ENCODE results near the gene EID1.
"Not testable (repeated sequence)": the region's sequence is repeated elsewhere in the genome, so short reads cannot be mapped to it uniquely, and the experiment has no call there.

Gene EID1, protein sequence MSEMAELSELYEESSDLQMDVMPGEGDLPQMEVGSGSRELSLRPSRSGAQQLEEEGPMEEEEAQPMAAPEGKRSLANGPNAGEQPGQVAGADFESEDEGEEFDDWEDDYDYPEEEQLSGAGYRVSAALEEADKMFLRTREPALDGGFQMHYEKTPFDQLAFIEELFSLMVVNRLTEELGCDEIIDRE

DNA sequence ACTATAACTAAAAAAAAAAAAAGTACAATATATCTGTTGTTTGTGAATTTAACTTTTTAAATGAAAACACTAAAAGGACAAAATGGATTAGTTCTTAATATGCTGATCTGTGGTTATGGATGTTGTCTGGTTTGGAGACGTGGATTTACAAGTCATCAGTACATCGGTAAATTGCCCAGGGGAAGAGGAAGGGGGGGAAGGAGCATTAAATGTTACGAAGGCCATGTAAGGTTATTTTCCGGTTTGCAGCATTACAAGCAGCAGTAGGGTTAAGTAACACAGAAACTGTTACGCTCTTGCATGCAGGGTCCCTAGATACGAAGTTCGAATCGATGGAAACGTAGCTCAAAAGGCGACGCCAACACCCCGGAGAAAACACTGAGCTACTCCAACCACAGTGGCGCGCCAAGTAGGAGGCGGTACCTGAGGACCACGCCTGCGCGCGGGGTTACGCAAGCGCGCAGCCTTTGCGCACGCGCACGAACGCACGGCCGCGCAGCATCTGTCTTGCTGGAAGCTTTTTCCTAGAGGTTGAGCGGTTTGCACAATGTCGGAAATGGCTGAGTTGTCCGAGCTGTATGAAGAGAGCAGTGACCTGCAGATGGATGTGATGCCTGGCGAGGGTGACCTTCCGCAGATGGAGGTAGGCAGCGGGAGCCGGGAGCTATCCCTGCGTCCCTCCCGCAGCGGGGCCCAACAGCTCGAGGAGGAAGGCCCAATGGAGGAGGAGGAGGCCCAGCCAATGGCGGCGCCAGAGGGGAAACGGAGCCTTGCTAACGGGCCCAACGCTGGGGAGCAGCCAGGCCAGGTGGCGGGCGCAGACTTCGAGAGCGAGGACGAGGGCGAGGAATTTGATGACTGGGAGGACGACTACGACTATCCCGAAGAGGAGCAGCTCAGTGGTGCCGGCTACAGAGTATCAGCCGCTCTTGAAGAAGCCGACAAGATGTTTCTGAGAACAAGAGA is at the start of gene EID1:
EID1 (plus strand) TSS at position 505 of the 966 bp plus-strand sequence; CDS start at position 548, 43 bp downstream.
- DNase-seq (ENCODE audit: low spot score) = peak; percentile 97

DNA sequence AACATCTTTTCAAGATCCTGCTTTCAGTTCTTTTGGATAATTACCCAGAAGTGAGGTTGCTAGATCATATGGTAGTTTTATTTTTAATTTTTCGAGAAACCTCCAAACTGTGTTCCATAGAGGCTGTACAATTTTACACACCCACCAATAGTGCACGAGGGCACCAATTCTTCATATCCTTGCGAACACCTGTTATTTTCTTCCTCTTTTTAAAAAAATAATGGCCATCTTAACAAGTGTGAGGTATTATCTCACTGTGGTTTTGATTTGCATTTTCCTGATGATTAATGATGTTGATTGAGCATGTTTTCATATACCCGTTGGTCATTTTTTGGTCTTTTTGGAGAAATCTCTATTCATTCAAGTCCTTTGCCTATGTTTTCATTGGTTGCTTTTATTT is 49.5 kb upstream of the EID1 start:
- no peak for DNase-seq (ENCODE audit: low spot score)

DNA sequence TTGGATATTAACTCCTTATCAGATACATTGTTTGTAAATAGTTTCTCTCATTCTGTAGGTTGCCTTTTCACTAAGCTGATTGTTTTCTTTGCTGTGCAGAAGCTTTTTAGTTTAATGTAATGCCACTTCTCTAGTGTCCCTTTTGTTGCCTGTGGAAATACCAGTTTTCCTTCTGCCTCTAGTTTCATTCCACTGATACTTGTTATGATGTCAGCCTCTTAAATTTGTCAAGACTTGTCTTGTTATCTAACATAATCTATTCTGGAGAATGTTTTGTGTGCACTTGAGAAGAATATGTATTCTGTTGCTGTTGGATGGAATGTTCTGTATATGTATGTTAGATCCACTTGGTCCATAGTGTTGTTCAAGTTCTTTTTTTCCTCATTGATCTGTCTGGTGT is 49.0 kb upstream of the EID1 start:
- DNase-seq (ENCODE audit: low spot score) = no peak

DNA sequence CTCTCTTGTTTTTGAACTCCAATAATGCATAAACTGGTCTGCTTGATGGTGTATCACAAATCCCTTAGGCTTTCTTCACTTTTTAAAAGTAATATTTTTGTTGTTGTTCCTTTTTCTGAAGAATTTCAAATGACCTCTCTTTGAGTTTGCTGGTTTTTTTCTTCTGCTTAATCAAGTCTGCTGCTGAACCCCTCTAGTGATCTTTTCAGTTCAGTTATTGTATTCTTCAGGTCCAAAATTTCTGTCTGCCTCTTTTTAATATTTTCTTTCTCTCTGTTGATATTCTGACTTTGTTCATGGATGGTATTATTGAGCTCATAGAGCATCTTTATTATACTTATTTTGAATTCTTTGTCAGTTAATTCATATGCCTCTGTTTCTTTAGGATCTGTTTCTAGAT is 45.3 kb upstream of the EID1 start:
- no peak for DNase-seq (ENCODE audit: low spot score)

DNA sequence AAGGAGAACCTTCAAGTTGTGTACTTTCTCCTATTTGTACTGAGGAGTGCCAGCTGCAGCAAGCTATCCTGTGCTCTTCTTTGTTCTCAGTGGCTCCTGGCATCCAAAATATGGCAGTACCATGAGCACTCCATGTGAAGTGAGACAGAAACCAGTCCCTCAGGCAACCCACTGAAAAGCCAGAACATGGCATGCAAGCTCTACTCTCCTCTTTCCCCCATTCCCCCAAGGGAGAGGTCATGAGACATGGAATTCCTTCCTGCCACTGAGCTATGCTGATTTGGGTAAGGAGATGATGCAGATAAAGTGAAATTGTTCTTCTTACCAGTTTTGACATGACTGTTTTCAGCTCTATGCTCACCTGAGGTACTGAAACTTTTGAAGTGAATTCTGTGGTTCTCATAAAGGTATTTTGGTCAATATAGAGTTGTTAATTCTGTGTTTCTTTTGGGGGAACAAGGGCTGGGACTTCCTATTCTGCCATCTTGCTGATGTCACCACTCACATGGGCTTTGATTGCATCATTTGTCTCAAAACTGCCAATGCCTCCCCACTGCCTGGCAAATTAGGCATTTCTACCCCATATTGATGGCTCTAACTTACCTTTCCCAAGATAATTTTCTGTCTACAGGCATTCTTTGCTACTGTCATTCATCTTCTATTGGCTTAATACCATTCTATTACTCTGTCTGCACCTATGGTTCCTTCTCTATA is 44.3 kb upstream of the EID1 start:
- DNase-seq (ENCODE audit: low spot score) = no peak

DNA sequence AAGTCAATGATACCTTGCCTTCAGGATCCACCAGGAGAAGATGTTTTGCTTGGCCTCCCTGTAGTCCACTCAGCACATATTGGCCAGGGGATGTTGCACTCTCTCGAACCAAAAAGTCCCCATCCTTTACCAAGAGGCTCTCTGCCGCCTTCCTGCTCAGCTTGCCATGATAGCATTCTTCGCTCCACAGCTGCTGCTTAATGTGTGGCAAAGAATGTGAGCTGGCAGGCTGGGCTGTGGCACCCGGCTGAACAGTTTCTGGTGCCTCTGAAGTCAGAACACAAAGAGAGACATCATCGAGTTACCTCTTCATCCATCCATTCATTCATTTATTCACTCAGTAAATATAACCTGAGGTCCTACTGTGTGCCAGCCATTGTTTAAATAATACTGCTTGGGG is 43.2 kb upstream of the EID1 start:
- no peak for DNase-seq (ENCODE audit: low spot score)

DNA sequence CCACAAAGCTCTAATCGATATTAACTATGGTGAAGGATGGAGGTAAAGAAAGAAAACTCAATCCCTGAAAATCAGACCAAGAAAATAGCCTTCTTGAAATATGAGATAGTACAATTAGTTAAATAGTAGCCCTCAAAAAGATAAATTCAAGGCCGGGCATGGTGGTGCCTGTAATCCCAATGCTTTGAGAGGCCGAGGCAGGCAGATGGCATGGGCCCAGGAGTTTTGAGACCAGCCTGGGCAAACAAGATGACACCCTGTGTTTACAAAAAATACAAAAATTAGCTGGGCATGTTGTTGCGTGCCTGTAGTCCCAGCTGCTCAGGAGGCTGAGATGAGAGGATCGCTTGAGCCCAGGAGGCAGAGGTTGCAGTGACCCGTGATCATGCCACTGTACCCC is 35.4 kb upstream of the EID1 start:
- DNase-seq (ENCODE audit: low spot score) = no peak

DNA sequence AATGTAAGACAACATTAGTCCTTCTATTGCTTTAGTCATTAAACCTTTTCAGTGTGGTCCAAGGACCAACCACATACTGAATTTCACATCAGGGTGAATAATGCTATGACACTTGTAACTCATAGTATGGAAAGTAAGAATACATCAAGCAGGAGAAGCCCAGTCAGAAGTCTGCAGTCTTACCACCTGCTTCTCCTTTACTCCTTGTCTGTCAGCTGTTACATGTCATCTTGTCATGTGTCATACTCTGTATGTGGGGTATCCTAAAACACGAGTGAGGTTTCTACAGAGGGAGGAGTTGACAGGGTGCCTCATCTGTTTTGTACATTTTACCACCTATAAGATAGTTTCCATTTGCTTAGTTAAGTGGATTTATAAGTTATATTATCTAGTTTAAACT is 32.8 kb upstream of the EID1 start:
- no peak for DNase-seq (ENCODE audit: low spot score)

DNA sequence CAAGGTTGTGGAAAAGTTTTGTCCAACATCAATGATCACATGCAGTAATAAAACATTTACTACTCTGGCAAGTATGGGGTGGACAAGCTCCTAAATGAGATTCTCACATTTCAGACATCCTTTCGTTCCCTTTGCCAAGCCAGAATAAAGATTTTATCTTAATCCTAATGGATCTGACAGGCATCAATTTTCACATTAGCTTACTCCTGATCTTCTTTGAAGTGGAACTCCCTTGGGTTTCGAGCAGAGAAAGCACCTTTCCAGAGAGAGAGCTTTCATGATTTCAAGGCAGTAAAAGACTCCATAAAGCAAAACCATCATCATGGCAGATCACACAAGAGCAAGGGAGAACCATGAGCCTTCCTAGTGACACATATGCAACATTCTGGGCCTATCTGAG is 27.3 kb upstream of the EID1 start:
- no peak for DNase-seq (ENCODE audit: low spot score)

DNA sequence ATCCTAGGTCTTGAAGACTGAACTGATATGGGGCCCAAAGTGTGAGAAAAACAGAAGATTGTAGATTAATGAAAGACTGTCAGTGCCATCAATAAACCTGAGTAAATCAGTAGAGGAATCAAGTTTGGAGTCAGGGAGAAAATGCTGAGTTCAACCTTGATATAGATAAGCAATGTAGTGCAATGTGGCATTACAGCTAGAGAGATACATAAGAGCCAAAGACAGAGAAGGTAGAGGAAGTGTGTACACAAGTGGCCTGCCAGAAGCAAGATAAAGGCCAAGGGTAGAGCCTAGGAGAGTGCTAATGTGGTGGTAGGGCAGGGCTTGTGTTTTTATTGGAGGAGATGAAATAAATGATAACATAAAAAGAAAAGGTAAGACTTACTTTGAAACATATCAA is 26.0 kb upstream of the EID1 start:
- no peak for DNase-seq (ENCODE audit: low spot score)

DNA sequence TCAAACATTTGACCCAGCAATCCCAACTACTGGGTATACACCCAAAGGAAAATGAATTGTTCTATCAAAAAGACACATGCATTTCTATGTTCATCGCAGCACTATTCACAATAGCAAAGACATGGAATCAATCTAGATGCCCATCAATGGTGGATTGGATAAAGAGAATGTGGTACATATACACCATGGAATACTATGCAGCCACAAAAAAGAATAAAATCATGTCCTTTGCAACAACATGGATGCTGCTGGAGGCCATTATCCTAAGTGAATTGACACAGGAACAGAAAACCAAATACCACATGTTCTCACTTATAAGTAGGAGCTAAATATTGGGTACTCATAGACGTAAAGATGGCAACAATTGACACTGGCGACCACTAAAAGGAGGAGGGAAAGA is 23.5 kb upstream of the EID1 start:
- not testable (repeated sequence) for DNase-seq (ENCODE audit: low spot score)

DNA sequence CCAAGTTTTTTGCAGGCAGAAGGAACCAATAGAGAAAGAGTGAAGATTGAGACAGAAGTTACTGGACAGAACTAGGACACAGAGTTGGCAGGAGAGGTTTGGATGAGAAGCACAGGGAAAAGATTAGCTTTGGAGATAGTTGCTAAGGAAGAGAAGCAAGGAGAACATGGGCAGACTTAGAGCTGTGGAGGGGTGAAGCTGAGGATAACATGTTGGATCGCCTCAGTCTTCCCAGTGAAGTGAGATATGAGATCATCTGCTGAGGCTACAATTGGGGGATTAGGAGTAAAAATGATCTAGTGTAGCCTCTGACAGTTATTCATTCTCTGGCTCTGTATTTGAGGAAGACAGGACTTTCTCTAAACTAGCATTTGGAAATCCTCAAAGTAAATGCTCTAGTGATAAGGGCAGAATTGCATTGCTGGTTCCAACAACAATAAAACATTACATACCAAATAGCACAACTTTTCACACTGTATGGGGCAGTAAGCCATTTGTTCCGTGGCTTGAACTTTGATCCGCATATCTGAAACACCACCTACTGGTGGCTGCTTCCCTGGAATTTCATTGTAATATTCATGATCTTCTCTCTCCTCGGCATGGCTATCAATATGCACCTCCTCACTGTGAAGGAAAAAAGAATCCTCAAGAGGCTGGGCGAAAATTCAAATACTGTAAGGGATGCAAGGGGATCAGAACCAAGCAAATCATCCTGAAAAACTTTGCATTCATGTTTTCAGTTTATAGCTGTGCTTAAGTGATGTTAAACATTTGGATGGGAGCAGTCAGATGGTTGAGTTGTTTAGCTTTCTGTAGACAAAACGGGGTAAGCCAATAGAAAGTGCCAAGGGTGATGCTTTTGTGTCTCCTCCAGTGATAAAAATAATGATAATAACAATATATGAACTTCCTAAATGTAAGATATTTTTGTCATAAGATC is 22.2 kb upstream of the EID1 start:
- DNase-seq (ENCODE audit: low spot score) = peak; percentile 59

DNA sequence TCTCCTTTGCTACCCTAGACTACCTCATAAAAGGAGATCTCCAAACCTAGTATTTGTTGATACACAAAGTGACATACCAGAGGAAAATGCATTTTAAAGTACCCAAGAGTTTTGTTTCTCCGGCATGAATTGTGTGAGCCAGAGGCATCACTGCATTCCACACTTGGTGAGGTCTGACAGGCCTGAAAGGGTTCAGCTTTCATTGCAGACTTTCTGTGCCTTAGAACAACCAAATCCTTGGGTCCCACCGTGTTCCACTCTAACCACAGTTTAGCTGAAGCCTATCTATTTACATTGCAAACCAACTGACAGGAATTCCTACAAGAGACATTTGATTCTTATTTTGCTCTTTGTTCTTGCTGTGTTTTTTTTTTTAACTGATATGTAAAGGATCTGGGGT is 21.0 kb upstream of the EID1 start:
- DNase-seq (ENCODE audit: low spot score) = peak; percentile 30

DNA sequence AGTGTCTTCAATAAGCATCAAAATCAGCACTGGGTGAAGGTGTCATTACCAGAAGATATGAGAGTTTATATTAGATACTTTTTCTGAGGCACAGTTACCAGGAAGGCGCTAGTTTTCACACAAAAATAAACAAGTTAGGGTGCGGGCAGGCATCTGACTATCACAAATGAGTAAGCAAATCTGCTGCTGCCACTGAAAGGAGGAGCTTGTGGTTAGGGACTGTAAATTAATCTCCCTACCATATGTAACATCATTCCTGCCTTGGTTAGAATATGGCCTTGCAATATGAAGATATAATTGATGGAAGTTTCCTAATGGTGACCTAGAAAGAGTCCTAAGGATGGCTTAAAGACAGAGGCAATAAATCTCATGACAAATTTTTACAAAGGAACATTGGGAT is 19.5 kb upstream of the EID1 start:
- no peak for DNase-seq (ENCODE audit: low spot score)

DNA sequence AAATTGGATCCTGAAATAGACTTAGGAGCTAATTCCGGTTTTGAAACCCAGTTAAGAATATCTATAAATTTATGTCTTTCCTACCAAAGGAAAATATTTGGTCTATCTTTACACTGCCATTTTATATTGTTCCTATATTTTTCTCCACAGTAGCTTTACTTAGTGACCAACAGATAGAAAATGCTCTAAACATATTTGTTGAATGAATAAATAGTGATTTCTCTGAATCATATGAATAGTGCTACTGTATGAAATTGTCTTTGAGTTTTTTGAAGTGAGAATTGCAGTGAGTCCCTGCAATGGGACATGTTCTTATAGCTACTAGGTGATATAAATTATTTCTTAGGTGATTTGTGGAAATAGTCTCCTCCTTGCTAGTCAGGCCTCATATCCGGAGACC is 18.5 kb upstream of the EID1 start:
- no peak for DNase-seq (ENCODE audit: low spot score)

DNA sequence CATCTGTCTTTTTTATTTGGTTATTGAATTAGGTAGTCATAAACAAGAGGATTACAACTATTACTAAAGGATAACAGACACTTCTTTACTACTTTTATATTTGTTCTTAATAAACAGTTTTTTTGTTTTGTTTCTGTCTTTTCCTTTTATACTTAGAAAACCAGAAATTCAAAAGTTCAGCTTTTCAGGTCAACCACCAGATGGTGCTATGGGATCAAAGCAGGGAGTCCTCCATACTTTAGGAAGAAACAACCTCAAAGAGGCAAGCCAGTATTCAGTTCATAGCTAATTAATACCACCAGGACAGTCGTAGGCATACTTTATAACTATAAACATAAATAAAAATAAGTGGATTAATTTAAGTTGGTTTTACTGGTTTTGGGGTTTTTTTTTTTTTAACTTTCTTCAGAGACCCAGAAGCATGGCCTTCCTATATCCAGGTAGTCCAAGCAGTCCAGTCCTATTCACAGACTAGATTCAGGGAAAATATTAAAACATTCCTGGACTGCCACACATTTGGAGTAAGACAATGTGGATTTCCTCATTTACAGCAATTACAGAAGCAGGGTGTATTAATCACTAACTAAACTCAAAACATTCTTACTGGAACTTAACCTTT is 16.0 kb upstream of the EID1 start:
- peak; percentile 66 for DNase-seq (ENCODE audit: low spot score)

DNA sequence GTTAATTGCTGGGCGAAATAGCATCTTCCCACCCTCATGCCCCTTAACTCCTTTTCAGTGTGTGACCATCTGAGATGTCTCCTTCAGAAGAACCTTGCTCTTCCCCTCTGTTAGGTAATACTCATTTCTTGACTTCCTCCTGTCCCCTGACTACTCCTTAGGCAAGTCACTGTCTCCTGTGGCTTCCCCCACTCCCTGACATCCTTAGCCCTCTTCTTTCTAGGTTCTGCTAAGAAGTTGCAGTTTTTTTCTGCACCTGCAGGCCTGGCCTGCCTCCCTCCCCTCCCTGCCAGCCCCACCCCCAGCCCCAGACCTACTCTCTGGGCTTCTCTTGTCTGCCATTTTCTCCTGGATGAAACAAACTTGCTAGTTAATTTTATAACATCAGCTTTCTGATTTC is 15.2 kb upstream of the EID1 start:
- no peak for DNase-seq (ENCODE audit: low spot score)

DNA sequence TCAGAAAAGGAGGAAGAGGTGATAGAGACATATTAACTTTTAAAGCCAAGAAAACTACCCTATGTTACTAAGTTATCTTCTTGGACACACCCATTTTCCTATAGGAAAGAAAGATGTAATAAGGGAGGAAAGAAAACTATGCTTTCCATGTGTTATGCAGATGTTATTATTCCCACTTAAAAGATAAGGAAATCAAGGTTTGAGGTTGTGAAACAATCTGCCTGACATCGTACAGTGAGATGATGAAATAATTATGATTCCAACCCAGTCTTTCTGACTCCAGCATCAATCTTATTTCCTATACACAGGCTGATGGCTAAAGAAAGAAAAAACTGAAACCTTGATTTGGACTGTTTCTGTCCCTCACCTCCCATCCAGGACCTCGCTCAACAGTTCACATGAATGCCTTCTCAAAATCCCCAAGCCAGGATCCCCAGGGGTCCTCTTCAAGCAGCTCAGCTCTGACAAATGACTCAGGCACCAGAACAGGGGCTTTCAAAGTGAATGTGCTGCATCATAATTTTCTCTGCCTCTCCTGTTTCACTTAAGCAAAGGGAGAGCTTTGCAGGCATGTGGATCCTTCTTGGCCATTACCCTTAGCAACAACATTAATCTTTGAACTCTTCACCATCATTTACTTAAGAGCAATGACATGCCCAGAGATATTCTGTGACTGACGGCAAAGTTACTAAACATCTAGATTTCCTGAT is 12.4 kb upstream of the EID1 start:
- DNase-seq (ENCODE audit: low spot score) = peak; percentile 33

DNA sequence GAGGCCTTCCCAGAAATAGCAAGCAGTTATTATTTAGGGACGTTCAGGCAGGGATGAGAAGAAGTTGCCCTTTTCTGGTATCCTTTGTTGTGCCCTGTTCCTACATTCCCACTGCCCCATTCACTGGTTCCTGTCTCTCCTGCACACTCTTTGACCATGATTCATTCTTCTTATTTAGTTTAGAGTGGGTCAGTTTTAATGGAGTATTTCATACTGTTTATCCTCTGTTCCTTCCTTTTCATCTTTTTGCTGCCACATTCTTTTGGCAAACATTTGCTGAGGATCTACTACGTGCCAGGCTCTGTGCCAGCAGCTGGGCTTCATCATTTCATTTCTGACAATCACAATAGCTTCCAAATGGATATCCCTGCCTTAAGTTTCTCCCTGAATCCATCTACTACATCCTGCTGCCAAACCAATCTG is 11.8 kb upstream of the EID1 start:
- DNase-seq (ENCODE audit: low spot score) = peak; percentile 24

DNA sequence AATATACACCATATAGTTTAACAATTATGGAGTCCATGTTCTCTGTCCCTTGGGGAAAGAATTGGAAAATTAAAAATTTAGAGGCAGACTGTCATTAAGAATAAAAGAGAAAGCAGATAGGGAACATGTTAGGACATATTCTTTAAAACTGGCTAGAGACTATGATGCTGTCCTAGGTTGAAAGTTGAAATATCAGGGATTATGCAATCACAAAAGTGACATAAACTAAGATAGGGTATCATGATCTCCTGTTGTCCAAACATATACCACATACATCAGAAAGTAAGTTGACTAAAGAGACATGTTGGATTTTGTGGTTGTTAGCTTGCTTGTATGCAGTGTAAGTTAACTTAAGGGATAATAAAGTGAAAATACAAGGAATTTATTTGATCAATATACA is 9.9 kb upstream of the EID1 start:
- no peak for DNase-seq (ENCODE audit: low spot score)

DNA sequence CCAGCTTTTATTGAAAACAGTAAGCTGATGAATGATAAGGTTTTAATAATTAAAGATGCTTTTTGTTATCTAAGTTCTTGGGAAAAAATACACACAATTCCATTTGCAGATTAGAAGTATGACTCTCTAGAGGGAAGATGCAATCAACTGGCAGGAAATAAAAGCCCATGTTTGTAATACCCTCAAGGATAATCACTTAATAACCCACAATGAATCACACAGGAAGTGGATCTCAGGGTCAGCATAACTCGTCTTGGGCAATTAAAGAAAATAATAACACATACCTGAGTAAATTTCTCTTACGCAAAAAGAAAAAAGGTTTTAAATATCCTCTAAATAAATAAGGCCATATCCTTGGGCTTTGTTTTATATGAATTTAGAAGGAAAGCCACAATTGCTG is 9.4 kb upstream of the EID1 start:
- DNase-seq (ENCODE audit: low spot score) = peak; percentile 36

All from AG20443 (cell line).